Uterus (tissue), 4 donors: ENCODE measurements around the gene ZNF44. TPM values are rescaled to one million over a fixed set of nuclear protein-coding genes. Genes with fewer than 3 reads are reported as not detected.
"Not testable (repeated sequence)": the region's sequence is repeated elsewhere in the genome, so short reads cannot be mapped to it uniquely, and the experiment has no call there.

ENCODE experiments used
- DNase-seq, 2 donors: peaks; one replicate each; pipeline ENCODE4 v3.0.0-alpha.2; 2019 to 2020
- H3K27ac ChIP-seq, 2 donors: fragments of 200-600 bp; sonication (generic); 1 replicate in 1 of 2; 2 replicates in 1 of 2; pipeline ENCODE4 v1.5.1; 2016 to 2018
- H3K27me3 ChIP-seq, 2 donors: fragments of 200-600 bp; sonication (generic); one replicate each; pipeline ENCODE4 v1.5.1; 2018 to 2019; ENCODE audit warnings: control low read depth in 1 of 2
- H3K36me3 ChIP-seq, 2 donors: fragments of 200-600 bp; sonication (generic); one replicate each; pipeline ENCODE4 v1.5.1; 2019; ENCODE audit warnings: control low read depth in 1 of 2
- H3K4me1 ChIP-seq, 2 donors: fragments of 200-600 bp; sonication (generic); one replicate each; pipeline ENCODE4 v1.5.1; 2018 to 2019; ENCODE audit warnings: control low read depth in 1 of 2
- H3K4me3 ChIP-seq, 2 donors: fragments of 200-600 bp; sonication (generic); 1 replicate in 1 of 2; 2 replicates in 1 of 2; pipeline ENCODE4 v1.5.1; 2018 to 2019; ENCODE audit warnings: mild to moderate bottlenecking in 1 of 2
- H3K9me3 ChIP-seq, 2 donors: fragments of 200-600 bp; sonication (generic); one replicate each; pipeline ENCODE4 v1.5.1; 2019; ENCODE audit warnings: control low read depth in 1 of 2
- POLR2A ChIP-seq, 2 donors: fragments of 450-650 bp; IDR thresholded peaks; one replicate each; pipeline ENCODE4 v1.6.1; 2016; ENCODE audit warnings: antibody characterized with exemption in 2 of 2, mild to moderate bottlenecking in 1 of 2, moderate library complexity in 1 of 2
- intact Hi-C: fragments of 100-400 bp; cut with DNase I; formaldehyde crosslinking; loops from one replicate; pipeline ENCODE4 v1.15.1; 2023; ENCODE audit warnings: low total_unique reads
- total RNA-seq, 4 donors: library from RNA; depleted of rRNA in 3 of 4; stranded (reverse); fragments of >200 nt in 3 of 4; gene quantifications; one replicate each; pipeline versions ENCODE4 v1.1.0 to v1.2.4, GENCODE V29; 2014 to 2023
- TF ChIP-seq, protein P1 (sequence below), 4 experiments: fragments of 200-600 bp in 2 of 4; fragments of 450-650 bp in 2 of 4; sonication (generic) in 2 of 4; IDR thresholded peaks; one replicate each; pipeline ENCODE4 v1.5.1; 2016 to 2019; ENCODE audit warnings: antibody characterized with exemption in 4 of 4, mild to moderate bottlenecking in 2 of 4, moderate library complexity in 1 of 4
- donor health status: DM: yes; HTN: yes; CAD: no.

The ZNF44 gene
- total RNA-seq, 4 donors from 2014 or later = 5.0 to 29.7 (median 15.2) TPM

DNA sequence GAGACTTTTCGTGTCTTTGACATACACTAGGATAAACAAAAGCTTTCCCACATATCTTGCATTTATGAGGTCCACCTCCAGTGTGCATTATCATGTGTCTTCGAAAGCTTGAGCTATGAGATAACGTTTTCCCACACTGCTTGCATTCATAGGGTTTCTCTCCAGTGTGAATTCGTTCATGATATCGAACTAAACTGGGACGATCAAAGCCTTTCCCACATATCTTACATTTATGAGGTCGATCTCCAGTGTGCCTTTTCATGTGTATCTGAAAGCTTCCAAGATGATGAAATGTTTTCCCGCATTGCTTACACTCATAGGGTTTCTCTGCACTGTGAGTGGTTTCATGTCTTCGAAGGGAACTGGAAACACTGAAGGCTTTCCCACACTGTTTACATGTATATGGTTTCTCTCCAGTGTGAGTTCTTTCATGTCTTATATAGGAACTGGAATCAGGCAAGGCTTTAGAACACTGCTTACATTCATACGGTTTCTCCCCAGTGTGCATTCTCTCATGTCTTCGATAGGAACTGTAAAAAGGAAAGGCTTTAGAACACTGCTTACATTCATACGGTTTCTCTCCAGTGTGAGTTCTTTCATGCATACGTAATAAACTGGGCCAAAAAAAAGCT, 24.2 kb upstream of the ZNF44 start:
- Histone ChIP-seq H3K27me3 (no peaks in the 10 kb centered on the region), H3K36me3 (no peaks in the 10 kb centered on the region), H3K4me1 (no peaks in the 10 kb centered on the region), H3K9me3 (no peaks in the 10 kb centered on the region), H3K4me3 (no peak overlapping the region), H3K27ac (no peak overlapping the region)
- intact Hi-C loops = no loop called here
- DNase-seq = no peak
- no peak for TF ChIP-seq POLR2A (IDR thresholded peaks at IDR 0.05)
- TF ChIP-seq, protein P1, sequence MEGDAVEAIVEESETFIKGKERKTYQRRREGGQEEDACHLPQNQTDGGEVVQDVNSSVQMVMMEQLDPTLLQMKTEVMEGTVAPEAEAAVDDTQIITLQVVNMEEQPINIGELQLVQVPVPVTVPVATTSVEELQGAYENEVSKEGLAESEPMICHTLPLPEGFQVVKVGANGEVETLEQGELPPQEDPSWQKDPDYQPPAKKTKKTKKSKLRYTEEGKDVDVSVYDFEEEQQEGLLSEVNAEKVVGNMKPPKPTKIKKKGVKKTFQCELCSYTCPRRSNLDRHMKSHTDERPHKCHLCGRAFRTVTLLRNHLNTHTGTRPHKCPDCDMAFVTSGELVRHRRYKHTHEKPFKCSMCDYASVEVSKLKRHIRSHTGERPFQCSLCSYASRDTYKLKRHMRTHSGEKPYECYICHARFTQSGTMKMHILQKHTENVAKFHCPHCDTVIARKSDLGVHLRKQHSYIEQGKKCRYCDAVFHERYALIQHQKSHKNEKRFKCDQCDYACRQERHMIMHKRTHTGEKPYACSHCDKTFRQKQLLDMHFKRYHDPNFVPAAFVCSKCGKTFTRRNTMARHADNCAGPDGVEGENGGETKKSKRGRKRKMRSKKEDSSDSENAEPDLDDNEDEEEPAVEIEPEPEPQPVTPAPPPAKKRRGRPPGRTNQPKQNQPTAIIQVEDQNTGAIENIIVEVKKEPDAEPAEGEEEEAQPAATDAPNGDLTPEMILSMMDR (IDR thresholded peaks at IDR 0.05) = no peak

DNA sequence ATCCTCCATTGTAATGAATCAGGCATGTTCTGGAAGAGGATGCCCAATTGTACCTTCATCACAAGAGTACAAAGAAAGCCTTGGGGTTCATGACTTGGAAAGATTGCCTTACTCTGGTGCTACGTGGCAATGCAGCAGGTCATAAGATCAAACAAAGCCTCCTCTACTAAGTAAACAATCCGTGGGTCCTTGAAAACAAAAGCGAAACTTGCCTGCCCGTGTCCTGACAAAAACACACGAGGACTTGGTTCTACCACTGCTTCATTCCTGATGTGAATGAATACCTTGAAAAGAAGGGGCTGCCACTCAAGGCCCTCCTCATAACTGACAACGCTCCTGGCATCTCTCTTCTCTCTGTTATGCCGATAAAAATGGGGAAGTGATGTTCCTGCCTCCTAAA, 19.9 kb upstream of the ZNF44 start:
- intact Hi-C loops = no loop called here
- H3K36me3 ChIP-seq = no peaks in the 10 kb centered on the region
- H3K4me1 ChIP-seq = no peaks in the 10 kb centered on the region
- no peak for DNase-seq
- H3K4me3 ChIP-seq = no peak overlapping the region
- H3K9me3 ChIP-seq = no peaks in the 10 kb centered on the region
- no peak for TF ChIP-seq POLR2A (IDR thresholded peaks at IDR 0.05)
- TF ChIP-seq, protein P1 (IDR thresholded peaks at IDR 0.05) = no peak
- H3K27ac ChIP-seq = no peak overlapping the region
- H3K27me3 ChIP-seq = no peaks in the 10 kb centered on the region

DNA sequence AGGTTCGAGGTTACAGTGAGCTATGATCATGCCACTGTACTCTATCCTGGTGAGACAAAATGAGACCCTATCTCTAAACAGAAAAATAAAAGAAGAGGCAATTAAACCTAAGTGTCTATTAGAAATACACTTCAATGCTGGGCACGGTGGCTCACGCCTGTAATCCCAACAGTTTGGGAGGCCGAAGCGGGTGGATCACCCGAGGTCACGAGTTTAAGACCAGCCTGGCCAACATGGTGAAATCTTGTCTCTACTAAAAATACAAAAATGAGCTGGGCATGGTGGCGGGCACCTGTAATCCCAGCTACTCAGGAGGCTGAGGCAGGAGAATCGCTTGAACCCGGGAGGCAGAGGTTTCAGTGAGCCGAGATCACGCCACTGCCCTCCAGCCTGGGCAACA, 14.2 kb upstream of the ZNF44 start:
- H3K4me3 ChIP-seq, DNase-seq, H3K9me3 ChIP-seq, H3K36me3 ChIP-seq, H3K27ac ChIP-seq, H3K27me3 ChIP-seq, H3K4me1 ChIP-seq, intact Hi-C loops: not testable (repeated sequence)

DNA sequence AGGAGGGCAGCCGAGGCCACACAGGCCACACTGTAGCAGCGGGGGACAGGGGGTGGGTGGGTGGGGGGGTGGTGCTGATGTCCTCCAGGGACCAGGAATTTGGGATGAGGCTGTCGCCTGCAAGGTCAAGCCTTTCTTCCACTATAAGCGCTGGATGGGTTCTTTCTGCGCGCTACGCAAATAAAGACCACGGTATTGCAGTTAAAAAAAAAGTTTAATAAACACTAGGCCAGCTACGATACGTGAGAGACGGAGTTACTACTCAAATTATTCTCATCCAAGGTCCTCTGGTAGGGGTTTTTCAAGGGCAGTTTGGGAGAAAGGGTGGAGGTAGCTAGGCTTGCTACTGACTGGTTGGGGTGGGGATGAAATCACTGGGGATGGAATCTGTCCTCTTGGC, 508 bp upstream of the ZNF44 start:
- H3K9me3 ChIP-seq = no peaks in the 10 kb centered on the region
- peak overlapping the region; percentile 58 to 84 for H3K4me3 ChIP-seq
- H3K36me3 ChIP-seq = no peaks in the 10 kb centered on the region
- no peaks in the 10 kb centered on the region for H3K27me3 ChIP-seq
- intact Hi-C loops = no loop called here
- DNase-seq = no peak
- H3K4me1 ChIP-seq = peaks cover 0 to 6% of the 10 kb centered on the region in 2 donors
- TF ChIP-seq, protein P1 (IDR thresholded peaks at IDR 0.05) = no peak
- TF ChIP-seq POLR2A (IDR thresholded peaks at IDR 0.05) = no peak
- peak overlapping the region; percentile 78 to 86 for H3K27ac ChIP-seq

DNA sequence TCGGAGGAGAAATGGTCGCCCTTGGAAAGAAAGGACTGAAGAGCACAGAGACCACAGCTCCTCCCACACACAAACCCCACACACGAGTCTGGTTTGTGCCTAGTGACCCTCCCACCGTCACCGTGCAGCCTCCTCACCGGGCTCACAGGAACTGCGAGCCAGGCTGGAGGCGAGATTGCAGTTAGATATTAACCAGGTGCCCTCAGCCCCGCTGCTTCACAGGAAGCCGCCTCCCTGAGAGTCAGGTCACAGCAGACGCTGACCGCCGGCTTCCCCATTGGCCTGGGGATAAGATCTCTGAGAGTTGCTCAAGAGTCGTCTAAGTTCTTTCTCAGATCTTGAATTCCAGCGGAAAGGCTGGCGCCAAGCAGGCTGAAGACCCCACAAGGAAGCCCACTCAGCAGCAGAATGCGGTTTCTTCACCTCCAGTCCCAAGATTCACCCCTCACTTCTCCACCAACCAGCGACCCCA, 870 bp downstream of the ZNF44 start:
- Histone ChIP-seq H3K27ac (peak overlapping the region; percentile 78 to 86), H3K27me3 (no peaks in the 10 kb centered on the region), H3K9me3 (no peaks in the 10 kb centered on the region), H3K4me1 (peaks cover 0 to 6% of the 10 kb centered on the region in 2 donors), H3K36me3 (no peaks in the 10 kb centered on the region), H3K4me3 (peak overlapping the region; percentile 58 to 84)
- peak; percentile 55 to 56 for DNase-seq
- TF ChIP-seq, protein P1 (IDR thresholded peaks at IDR 0.05) = no peak
- TF ChIP-seq POLR2A (IDR thresholded peaks at IDR 0.05) = peak in 1 of 2 donors; percentile 37
- intact Hi-C loops = no loop called here

DNA sequence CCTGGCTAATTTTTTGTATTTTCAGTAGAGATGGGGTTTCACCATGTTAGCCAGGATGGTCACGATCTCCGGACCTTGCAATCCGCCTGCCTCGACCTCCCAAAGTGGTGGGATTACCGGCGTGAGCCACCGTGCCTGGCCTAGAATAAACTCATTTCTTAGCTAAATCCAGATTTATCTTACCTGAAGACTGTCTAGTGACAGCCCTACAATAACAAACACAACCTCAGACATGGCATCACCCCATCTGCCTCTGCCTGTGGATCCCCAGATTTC, 5.0 kb downstream of the ZNF44 start:
- Histone ChIP-seq H3K36me3 (no peaks in the 10 kb centered on the region), H3K4me3 (no peak overlapping the region), H3K9me3 (no peaks in the 10 kb centered on the region), H3K4me1 (peaks cover 0 to 6% of the 10 kb centered on the region in 2 donors), H3K27me3 (no peaks in the 10 kb centered on the region), H3K27ac (peak overlapping the region; percentile 44 to 64)
- no peak for DNase-seq
- intact Hi-C loops = no loop called here
- no peak for TF ChIP-seq POLR2A (IDR thresholded peaks at IDR 0.05)
- TF ChIP-seq, protein P1 (IDR thresholded peaks at IDR 0.05) = no peak
